ENCODE results near the gene SWSAP1.

The SWSAP1 gene

DNA sequence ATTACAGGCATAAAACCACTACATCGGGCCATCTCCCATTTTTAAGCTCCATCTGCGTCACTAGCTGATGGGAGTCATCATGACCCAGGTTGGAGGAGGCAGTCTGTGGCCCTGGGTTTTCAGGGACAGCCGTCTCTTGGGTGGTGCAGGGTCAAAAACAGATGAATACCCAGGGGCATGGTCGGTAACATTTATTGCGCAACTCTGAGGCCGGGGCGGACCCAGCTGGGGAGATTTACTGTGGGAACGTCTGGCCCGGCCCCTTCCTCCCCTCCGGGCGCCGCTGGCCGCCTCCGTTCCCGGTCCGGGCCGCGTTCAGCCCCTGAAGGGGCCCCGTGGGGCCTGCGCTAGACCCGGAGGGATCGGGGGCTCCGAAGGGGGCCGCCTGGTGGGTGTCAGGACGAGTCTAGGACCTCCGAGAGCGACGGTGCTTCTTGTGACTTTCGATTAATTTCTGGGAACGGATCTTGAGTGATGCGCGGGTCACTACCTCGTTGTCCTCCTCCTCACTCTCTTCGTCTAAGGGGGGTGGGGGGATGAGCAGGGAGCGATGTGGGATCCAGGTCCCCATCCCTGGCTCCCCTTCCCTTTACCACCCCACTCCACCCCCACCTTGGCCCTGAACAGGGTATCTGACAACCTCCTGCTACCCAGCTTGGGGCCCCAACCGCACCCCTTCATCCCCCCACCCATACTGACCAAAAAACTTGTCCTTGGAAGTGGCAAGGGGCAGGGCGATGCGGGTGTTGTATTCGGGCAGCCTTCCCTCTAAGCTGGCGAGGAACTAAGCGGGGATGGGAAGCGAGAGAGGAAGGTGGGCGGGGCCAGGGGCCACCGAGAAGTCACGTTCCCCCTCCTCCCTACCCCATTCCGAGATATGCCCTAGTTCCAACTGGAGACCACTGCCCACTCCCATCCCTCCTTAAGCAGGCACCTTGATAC is 46.2 kb downstream of the SWSAP1 start:
- H3K4me2 ChIP-seq (ENCODE audit: low read depth, low read length, poor library complexity, severe bottlenecking), result no peak overlapping the region
- TF ChIP-seq EZH2phosphoT487 (IDR thresholded peaks at IDR 0.05; ENCODE audit: borderline replicate concordance), result no peak
- TF ChIP-seq, protein P1, sequence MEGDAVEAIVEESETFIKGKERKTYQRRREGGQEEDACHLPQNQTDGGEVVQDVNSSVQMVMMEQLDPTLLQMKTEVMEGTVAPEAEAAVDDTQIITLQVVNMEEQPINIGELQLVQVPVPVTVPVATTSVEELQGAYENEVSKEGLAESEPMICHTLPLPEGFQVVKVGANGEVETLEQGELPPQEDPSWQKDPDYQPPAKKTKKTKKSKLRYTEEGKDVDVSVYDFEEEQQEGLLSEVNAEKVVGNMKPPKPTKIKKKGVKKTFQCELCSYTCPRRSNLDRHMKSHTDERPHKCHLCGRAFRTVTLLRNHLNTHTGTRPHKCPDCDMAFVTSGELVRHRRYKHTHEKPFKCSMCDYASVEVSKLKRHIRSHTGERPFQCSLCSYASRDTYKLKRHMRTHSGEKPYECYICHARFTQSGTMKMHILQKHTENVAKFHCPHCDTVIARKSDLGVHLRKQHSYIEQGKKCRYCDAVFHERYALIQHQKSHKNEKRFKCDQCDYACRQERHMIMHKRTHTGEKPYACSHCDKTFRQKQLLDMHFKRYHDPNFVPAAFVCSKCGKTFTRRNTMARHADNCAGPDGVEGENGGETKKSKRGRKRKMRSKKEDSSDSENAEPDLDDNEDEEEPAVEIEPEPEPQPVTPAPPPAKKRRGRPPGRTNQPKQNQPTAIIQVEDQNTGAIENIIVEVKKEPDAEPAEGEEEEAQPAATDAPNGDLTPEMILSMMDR (conservative IDR thresholded peaks at IDR 0.05; ENCODE audit: low read length), result no peak
- H3K36me3 ChIP-seq (ENCODE audit: insufficient read depth, low read length), result no peaks in the 10 kb centered on the region
- no peak overlapping the region for H3K9ac ChIP-seq (ENCODE audit: low read depth, low read length, poor library complexity, severe bottlenecking)
- no peaks in the 10 kb centered on the region for H3K79me2 ChIP-seq (ENCODE audit: insufficient read depth, low read length)
- no peaks in the 10 kb centered on the region for H3K4me1 ChIP-seq (ENCODE audit: insufficient read depth, low read length, poor library complexity, severe bottlenecking)
- H4K20me1 ChIP-seq (ENCODE audit: insufficient read depth, low read length, poor library complexity, severe bottlenecking), result no peaks in the 10 kb centered on the region
- no peak overlapping the region for H3K4me3 ChIP-seq (ENCODE audit: low read length, poor library complexity, severe bottlenecking)
- no peaks in the 10 kb centered on the region for H3K27me3 ChIP-seq (ENCODE audit: insufficient read depth, low read length, poor library complexity, severe bottlenecking)
- no peaks in the 10 kb centered on the region for H3K9me2 ChIP-seq (replicated peaks; ENCODE audit: low read depth, low read length)
- no peaks in the 10 kb centered on the region for H3F3A ChIP-seq (ENCODE audit: low read depth)
- no peaks in the 10 kb centered on the region for H3K9me3 ChIP-seq (ENCODE audit: insufficient read depth, low read depth, low read length)
- no peak overlapping the region for H2AFZ ChIP-seq (ENCODE audit: low read length)

DNA sequence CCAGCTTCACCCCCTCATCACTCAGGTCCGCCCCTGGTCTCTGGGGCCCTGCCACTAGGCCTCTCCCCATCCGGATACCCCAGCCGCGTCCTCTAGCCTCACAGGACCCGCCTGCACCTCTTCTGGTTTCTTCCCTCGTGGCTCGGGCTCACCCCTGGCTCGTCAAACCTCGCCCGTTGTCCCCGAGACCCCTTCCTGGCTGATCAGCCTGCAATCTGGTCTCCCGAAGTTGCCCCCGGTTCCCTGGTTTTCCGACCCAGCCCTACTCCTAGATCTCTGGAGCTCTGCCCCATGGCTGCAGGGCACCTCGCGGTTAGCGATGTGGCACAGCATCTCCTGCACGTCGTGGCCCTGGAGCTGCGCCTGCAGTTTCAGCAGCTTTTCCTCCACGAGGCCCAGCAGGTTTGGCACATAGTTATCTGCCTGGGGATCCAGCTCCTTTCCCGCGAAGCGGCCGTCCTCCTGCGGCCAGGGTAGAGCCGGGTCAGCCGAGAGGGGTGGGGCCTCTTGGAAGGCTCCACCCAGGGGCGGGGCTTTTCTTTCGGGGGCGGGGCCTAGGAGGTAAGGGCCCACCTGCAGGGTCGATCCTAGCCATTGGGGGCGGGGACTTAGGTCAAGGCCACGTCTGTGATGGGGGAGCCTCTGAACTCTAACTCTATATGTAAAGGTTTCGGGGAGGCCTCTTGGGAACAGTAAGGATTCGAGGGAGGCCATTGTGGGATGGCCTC is 47.1 kb downstream of the SWSAP1 start:
- Histone ChIP-seq H3K4me2 (ENCODE audit: low read depth, low read length, poor library complexity, severe bottlenecking) (no peak overlapping the region), H3K27me3 (ENCODE audit: insufficient read depth, low read length, poor library complexity, severe bottlenecking) (no peaks in the 10 kb centered on the region), H3K4me1 (ENCODE audit: insufficient read depth, low read length, poor library complexity, severe bottlenecking) (no peaks in the 10 kb centered on the region), H3K4me3 (ENCODE audit: low read length, poor library complexity, severe bottlenecking) (no peak overlapping the region), H2AFZ (ENCODE audit: low read length) (no peak overlapping the region), H3K9ac (ENCODE audit: low read depth, low read length, poor library complexity, severe bottlenecking) (no peak overlapping the region), H4K20me1 (ENCODE audit: insufficient read depth, low read length, poor library complexity, severe bottlenecking) (no peaks in the 10 kb centered on the region), H3K79me2 (ENCODE audit: insufficient read depth, low read length) (no peaks in the 10 kb centered on the region), H3K36me3 (ENCODE audit: insufficient read depth, low read length) (no peaks in the 10 kb centered on the region), H3K9me2 (replicated peaks; ENCODE audit: low read depth, low read length) (no peaks in the 10 kb centered on the region), H3K9me3 (ENCODE audit: insufficient read depth, low read depth, low read length) (no peaks in the 10 kb centered on the region), H3F3A (ENCODE audit: low read depth) (no peaks in the 10 kb centered on the region)
- TF ChIP-seq, protein P1 (conservative IDR thresholded peaks at IDR 0.05; ENCODE audit: low read length), result no peak
- TF ChIP-seq EZH2phosphoT487 (IDR thresholded peaks at IDR 0.05; ENCODE audit: borderline replicate concordance), result no peak

DNA sequence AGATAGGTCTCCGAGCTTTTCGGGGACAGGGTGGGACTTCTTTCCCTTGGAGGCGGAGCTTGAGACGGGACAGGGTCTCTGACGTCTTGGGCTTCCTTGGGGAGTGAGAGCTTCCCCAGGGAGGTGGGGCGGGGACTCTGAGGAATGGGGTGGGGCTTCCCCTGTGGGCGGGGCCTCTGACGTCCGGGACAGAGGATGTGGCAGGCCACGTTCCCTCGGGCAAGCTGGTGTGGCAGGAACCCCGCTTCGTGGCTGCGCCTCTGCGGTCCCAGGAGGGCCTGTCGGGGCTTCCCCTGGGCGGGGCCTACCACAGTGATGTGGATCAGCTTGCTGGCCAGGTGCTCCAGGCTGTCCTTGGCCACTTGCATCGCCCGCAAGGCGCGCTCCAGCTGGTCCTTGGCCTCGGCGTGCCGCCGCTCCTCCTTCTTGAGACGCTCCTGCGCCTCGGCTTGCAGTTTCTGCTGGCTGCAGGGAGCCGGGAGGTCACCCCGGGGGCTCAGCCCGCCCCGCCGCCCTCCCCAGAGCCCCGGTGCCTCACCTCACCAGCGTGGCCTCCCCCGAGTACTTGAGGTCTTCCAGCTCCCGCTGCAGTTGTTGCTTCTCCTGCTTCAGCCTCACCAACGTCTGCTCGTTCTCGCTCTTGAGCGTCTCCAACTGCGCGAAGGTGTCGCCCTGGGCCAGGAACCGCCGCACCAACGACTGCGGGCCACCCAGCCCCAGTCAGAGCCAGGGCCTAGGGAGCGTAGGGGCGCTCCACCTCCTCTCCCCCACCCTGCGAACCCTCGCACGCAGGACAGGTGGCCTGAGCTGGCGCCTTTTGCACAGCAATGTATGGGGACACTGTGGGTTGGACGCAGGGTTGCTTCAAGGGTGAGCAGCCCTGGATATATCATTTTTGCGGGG is 47.9 kb downstream of the SWSAP1 start:
- Histone ChIP-seq H2AFZ (ENCODE audit: low read length) (no peak overlapping the region), H3K4me1 (ENCODE audit: insufficient read depth, low read length, poor library complexity, severe bottlenecking) (no peaks in the 10 kb centered on the region), H3K27me3 (ENCODE audit: insufficient read depth, low read length, poor library complexity, severe bottlenecking) (no peaks in the 10 kb centered on the region), H3K4me3 (ENCODE audit: low read length, poor library complexity, severe bottlenecking) (no peak overlapping the region), H4K20me1 (ENCODE audit: insufficient read depth, low read length, poor library complexity, severe bottlenecking) (no peaks in the 10 kb centered on the region), H3K9me2 (replicated peaks; ENCODE audit: low read depth, low read length) (no peaks in the 10 kb centered on the region), H3F3A (ENCODE audit: low read depth) (no peaks in the 10 kb centered on the region), H3K9me3 (ENCODE audit: insufficient read depth, low read depth, low read length) (no peaks in the 10 kb centered on the region), H3K36me3 (ENCODE audit: insufficient read depth, low read length) (no peaks in the 10 kb centered on the region), H3K79me2 (ENCODE audit: insufficient read depth, low read length) (no peaks in the 10 kb centered on the region), H3K9ac (ENCODE audit: low read depth, low read length, poor library complexity, severe bottlenecking) (no peak overlapping the region), H3K4me2 (ENCODE audit: low read depth, low read length, poor library complexity, severe bottlenecking) (no peak overlapping the region)
- TF ChIP-seq EZH2phosphoT487 (IDR thresholded peaks at IDR 0.05; ENCODE audit: borderline replicate concordance), result no peak
- TF ChIP-seq, protein P1 (conservative IDR thresholded peaks at IDR 0.05; ENCODE audit: low read length), result no peak

All from Loucy (cell line).